ENCODE measurements around the gene FCAMR. TPM values are rescaled to one million over a fixed set of nuclear protein-coding genes. Genes with fewer than 3 reads are reported as not detected.
A peak's percentile ranks its signal among the peaks of the same experiment; 100 is the strongest.

FCAMR gene
- total and polyA plus RNA-seq, 2 of the 4 experiments (the other 2 are of a cell fraction) = not detected

DNA sequence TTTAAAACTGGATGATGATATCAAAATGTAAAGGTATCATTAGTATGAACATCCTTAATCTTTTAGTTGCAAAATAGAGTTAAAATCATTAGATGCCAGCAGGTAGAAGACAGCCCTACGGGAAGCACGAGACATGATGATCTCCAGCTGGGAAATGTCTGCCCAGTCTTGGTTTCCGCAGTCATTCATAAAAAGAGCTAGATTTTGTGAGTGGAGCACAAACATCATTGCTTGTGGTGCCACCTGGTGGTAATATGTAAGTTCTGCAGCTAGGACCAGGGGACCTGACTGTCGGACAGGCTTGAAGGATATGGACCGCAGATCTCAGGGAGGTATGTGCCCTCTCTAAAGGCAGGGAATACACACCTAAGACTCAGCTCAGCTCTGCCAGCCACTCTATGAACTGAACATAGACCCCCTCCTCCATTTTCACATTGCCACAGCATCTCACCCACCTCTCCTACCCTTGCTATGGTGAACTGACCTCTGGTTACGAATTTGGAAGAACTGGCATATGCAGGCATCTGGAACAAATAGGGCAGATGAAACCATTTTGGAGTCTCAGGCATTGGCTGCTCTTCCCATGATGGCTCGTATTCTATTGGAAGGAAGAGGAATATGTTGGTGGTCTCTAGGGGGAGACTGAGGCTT is 57.7 kb downstream of the FCAMR start:
- peak; percentile 80 for ATAC-seq (ENCODE audit: low read depth)
- in situ Hi-C loops (cut with MboI; ENCODE audit: low sequenced_read_pairs) = loop anchor here (5.0 to 10.0 kb wide), 4 partner anchors 105 to 428 kb away; partner anchors contain the start of gene EIF2D
- WGBS, 2 experiments (ENCODE audit: extremely low coverage in 2 of 2, insufficient read length in 1 of 2) = 56% methylated on average over 2 of the region's 7 CpGs; no CpG with 5 or more reads in 1 of the 2 experiments
- TF ChIP-seq FOS (IDR thresholded peaks at IDR 0.05; ENCODE audit: low read depth, low read length) (no peak), BHLHE40 (IDR thresholded peaks at IDR 0.05; ENCODE audit: low read depth, low read length) (peak; percentile 42; the same call in 1 of the 2 replicates), POLR2A (IDR thresholded peaks at IDR 0.05; ENCODE audit: low read depth, low read length) (0 out of 2 replicates have a peak, but pooled peaks have one; percentile 24), SMC3 (IDR thresholded peaks at IDR 0.05; ENCODE audit: low read depth, low read length) (peak; percentile 93), NFE2L2 (IDR thresholded peaks at IDR 0.05; ENCODE audit: low read depth, low read length) (no peak), CHD1 (IDR thresholded peaks at IDR 0.05; ENCODE audit: low read depth, low read length) (no peak), RCOR1 (IDR thresholded peaks at IDR 0.05; ENCODE audit: insufficient replicate concordance, low read length) (no peak), MXI1 (IDR thresholded peaks at IDR 0.05; ENCODE audit: borderline replicate concordance, low read depth, low read length) (no peak), CEBPB (IDR thresholded peaks at IDR 0.05; ENCODE audit: low read depth, low read length) (no peak), RAD21 (IDR thresholded peaks at IDR 0.05; ENCODE audit: low read length) (peak; percentile 90), RFX5 (IDR thresholded peaks at IDR 0.05; ENCODE audit: low read depth, low read length) (no peak), MAFK (IDR thresholded peaks at IDR 0.05; ENCODE audit: low read depth, low read length) (no peak)
- TF ChIP-seq, protein P1, sequence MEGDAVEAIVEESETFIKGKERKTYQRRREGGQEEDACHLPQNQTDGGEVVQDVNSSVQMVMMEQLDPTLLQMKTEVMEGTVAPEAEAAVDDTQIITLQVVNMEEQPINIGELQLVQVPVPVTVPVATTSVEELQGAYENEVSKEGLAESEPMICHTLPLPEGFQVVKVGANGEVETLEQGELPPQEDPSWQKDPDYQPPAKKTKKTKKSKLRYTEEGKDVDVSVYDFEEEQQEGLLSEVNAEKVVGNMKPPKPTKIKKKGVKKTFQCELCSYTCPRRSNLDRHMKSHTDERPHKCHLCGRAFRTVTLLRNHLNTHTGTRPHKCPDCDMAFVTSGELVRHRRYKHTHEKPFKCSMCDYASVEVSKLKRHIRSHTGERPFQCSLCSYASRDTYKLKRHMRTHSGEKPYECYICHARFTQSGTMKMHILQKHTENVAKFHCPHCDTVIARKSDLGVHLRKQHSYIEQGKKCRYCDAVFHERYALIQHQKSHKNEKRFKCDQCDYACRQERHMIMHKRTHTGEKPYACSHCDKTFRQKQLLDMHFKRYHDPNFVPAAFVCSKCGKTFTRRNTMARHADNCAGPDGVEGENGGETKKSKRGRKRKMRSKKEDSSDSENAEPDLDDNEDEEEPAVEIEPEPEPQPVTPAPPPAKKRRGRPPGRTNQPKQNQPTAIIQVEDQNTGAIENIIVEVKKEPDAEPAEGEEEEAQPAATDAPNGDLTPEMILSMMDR (conservative IDR thresholded peaks at IDR 0.05; ENCODE audit: low read depth, low read length) = peak; percentile 89
- TF ChIP-seq, protein P2, sequence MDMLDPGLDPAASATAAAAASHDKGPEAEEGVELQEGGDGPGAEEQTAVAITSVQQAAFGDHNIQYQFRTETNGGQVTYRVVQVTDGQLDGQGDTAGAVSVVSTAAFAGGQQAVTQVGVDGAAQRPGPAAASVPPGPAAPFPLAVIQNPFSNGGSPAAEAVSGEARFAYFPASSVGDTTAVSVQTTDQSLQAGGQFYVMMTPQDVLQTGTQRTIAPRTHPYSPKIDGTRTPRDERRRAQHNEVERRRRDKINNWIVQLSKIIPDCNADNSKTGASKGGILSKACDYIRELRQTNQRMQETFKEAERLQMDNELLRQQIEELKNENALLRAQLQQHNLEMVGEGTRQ (IDR thresholded peaks at IDR 0.05; ENCODE audit: low read depth, low read length) = no peak
- TF ChIP-seq, protein P3, sequence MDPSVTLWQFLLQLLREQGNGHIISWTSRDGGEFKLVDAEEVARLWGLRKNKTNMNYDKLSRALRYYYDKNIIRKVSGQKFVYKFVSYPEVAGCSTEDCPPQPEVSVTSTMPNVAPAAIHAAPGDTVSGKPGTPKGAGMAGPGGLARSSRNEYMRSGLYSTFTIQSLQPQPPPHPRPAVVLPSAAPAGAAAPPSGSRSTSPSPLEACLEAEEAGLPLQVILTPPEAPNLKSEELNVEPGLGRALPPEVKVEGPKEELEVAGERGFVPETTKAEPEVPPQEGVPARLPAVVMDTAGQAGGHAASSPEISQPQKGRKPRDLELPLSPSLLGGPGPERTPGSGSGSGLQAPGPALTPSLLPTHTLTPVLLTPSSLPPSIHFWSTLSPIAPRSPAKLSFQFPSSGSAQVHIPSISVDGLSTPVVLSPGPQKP (IDR thresholded peaks at IDR 0.05; ENCODE audit: borderline replicate concordance, low read depth, low read length) = no peak

More for the DNA sequence above, 57.7 kb downstream of the FCAMR start:
- POLR2A ChIA-PET (ENCODE audit: unreplicated experiment) = no interaction called here
- Histone ChIP-seq H3K56ac (ENCODE audit: extremely low read depth, insufficient read depth, low read length) (no peak overlapping the region), H4K8ac (ENCODE audit: low read depth in 2 of 2, low read length in 2 of 2) (no peak overlapping the region), H2AFZ (replicated peaks; ENCODE audit: low read length, poor library complexity) (no peak overlapping the region), H2BK120ac (ENCODE audit: low read depth, low read length) (no peak overlapping the region), H3K4me1 (ENCODE audit: control insufficient read depth, insufficient read depth, low read length) (peaks cover 3% of the 10 kb centered on the region), H3K9me1 (ENCODE audit: insufficient read depth, low read length) (peaks cover 4% of the 10 kb centered on the region; the same call in 1 of the 2 replicates), H3K9ac (ENCODE audit: low read depth, low read length) (no peak overlapping the region), H2AK9ac (replicated peaks; ENCODE audit: low read depth, low read length, poor library complexity) (peak overlapping the region; percentile 22), H3K79me1 (ENCODE audit: low read depth in 1 of 2, low read length in 2 of 2) (no peaks in the 10 kb centered on the region), H2BK20ac (ENCODE audit: low read depth, low read length) (0 out of 2 replicates have a peak overlapping the region, but pooled peaks have one; percentile 13), H4K91ac (ENCODE audit: insufficient read depth, low read depth, low read length) (no peak overlapping the region), H2AK5ac (ENCODE audit: low read depth, low read length) (no peak overlapping the region), H4K20me1 (ENCODE audit: insufficient read depth, low read length) (no peaks in the 10 kb centered on the region), H4K5ac (ENCODE audit: low read depth, low read length) (no peak overlapping the region), H3K4ac (ENCODE audit: low read depth, low read length) (no peak overlapping the region), H3K18ac (ENCODE audit: low read depth, low read length) (no peak overlapping the region), H3K23ac (ENCODE audit: low read depth, low read length) (no peak overlapping the region), H3K36me3 (ENCODE audit: control insufficient read depth, insufficient read depth, low read length) (no peaks in the 10 kb centered on the region), H3K27me3 (ENCODE audit: control insufficient read depth, insufficient read depth, low read length) (peaks cover 37% of the 10 kb centered on the region), H2BK5ac (ENCODE audit: low read depth, low read length, poor library complexity, severe bottlenecking) (no peak overlapping the region), H2BK15ac (ENCODE audit: low read depth, low read length) (no peak overlapping the region), H3K4me2 (ENCODE audit: low read depth, low read length) (no peak overlapping the region), H3K27ac (ENCODE audit: insufficient read depth, low read length) (no peak overlapping the region), H3K4me3 (ENCODE audit: insufficient read depth, low read depth, low read length) (no peak overlapping the region), H3K9me3 (ENCODE audit: control insufficient read depth, insufficient read depth, low read length) (no peaks in the 10 kb centered on the region), H3K14ac (replicated peaks; ENCODE audit: low read depth, low read length) (no peak overlapping the region)
- DNase-seq = peak; percentile 75
- CTCF ChIA-PET = interaction anchor here (0.6 to 2.7 kb wide), 19 partner anchors 10 to 286 kb away, joined by 3 to 39 read pairs (median 3); partner anchors contain the start of gene IL20
- BruUV-seq (replicated peaks) = no TSS peak
- intact Hi-C loops (cut with micrococcal nuclease) = loop anchor here (1.0 to 10.0 kb wide), 7 partner anchors 103 to 492 kb away; no protein-coding TSS in a partner anchor
- dilution Hi-C loops (cut with HindIII; ENCODE audit: low sequenced_read_pairs, unreplicated experiment) = no loop called here

Data from IMR-90 (cell line).